ENCODE measurements around the gene TUFT1. TPM values are rescaled to one million over a fixed set of nuclear protein-coding genes. Genes with fewer than 3 reads are reported as not detected.
"Not testable (repeated sequence)": the region's sequence is repeated elsewhere in the genome, so short reads cannot be mapped to it uniquely, and the experiment has no call there.

The TUFT1 gene
- total RNA-seq, 1 experiment from 2014 or later: 2.6 TPM

DNA sequence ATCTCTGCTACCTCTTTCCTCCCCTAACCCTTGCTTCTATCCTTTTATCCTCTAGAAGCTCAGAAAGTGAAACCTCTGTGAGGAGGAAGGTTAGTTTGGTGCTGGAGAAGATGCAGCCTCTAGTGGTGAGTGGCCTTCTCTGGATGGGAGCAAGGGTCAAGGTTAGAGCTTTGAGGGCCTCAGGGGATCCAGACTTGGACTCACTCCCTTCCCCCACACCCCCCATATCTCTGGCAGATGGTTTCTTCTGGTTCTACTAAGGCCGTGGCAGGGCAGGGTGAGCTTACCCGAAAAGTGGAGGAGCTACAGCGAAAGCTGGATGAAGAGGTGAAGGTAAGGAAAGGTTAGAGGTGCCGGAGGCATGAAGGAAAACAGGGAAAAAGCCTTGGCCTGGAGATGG lies 19.8 kb upstream of the TUFT1 start:
- Histone ChIP-seq H3K27ac (ENCODE audit: low read depth, low read length, poor library complexity, severe bottlenecking) (no peak overlapping the region), H3K4me1 (ENCODE audit: insufficient read depth, low read length, poor library complexity, severe bottlenecking) (no peaks in the 10 kb centered on the region), H3K4me3 (ENCODE audit: low read depth, low read length, poor library complexity, severe bottlenecking) (no peak overlapping the region), H3K27me3 (replicated peaks; ENCODE audit: insufficient read depth, low read depth, low read length, poor library complexity) (no peaks in the 10 kb centered on the region), H3K36me3 (ENCODE audit: insufficient read depth, low read length, poor library complexity, severe bottlenecking) (no peaks in the 10 kb centered on the region), H3K9me3 (ENCODE audit: low read depth, low read length, poor library complexity, severe bottlenecking) (no peaks in the 10 kb centered on the region)
- no peak for TF ChIP-seq EZH2 (IDR thresholded peaks at IDR 0.05; ENCODE audit: borderline replicate concordance, low read depth, low read length, poor library complexity, severe bottlenecking)
- TF ChIP-seq, protein P1, sequence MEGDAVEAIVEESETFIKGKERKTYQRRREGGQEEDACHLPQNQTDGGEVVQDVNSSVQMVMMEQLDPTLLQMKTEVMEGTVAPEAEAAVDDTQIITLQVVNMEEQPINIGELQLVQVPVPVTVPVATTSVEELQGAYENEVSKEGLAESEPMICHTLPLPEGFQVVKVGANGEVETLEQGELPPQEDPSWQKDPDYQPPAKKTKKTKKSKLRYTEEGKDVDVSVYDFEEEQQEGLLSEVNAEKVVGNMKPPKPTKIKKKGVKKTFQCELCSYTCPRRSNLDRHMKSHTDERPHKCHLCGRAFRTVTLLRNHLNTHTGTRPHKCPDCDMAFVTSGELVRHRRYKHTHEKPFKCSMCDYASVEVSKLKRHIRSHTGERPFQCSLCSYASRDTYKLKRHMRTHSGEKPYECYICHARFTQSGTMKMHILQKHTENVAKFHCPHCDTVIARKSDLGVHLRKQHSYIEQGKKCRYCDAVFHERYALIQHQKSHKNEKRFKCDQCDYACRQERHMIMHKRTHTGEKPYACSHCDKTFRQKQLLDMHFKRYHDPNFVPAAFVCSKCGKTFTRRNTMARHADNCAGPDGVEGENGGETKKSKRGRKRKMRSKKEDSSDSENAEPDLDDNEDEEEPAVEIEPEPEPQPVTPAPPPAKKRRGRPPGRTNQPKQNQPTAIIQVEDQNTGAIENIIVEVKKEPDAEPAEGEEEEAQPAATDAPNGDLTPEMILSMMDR (conservative IDR thresholded peaks at IDR 0.05; ENCODE audit: low read depth, low read length): no peak
- CTCF ChIA-PET: no interaction called here
- POLR2A ChIA-PET (ENCODE audit: low non-redundant PET): no interaction called here
- DNase-seq (ENCODE audit: low spot score): no peak
- intact Hi-C loops (cut with micrococcal nuclease; ENCODE audit: unreplicated experiment): no loop called here
- no TSS peak for BruUV-seq (replicated peaks)

DNA sequence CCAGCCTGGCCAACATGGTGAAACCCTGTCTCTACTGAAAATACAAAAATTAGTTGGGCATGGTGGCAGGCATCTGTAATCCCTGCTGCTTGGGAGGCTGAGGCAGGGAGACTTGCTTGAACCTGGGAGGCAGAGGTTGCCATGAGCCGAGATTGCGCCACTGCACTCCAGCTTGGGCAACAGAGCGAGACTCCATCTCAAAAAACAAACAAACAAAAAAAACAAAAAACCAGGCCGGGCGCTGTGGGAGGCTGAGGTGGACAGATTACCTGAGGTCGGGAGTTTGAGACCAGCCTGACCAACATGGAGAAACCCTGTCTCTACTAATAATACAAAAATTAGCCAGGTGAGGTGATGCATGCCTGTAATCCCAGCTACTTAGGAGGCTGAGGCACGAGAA lies 17.7 kb upstream of the TUFT1 start:
- POLR2A ChIA-PET (ENCODE audit: low non-redundant PET); CTCF ChIA-PET; DNase-seq (ENCODE audit: low spot score); H3K27ac ChIP-seq (ENCODE audit: low read depth, low read length, poor library complexity, severe bottlenecking); intact Hi-C loops (cut with micrococcal nuclease; ENCODE audit: unreplicated experiment); H3K4me3 ChIP-seq (ENCODE audit: low read depth, low read length, poor library complexity, severe bottlenecking); H3K9me3 ChIP-seq (ENCODE audit: low read depth, low read length, poor library complexity, severe bottlenecking); H3K36me3 ChIP-seq (ENCODE audit: insufficient read depth, low read length, poor library complexity, severe bottlenecking); H3K27me3 ChIP-seq (replicated peaks; ENCODE audit: insufficient read depth, low read depth, low read length, poor library complexity); H3K4me1 ChIP-seq (ENCODE audit: insufficient read depth, low read length, poor library complexity, severe bottlenecking); BruUV-seq (replicated peaks): not testable (repeated sequence)

GRCh38 chr1:151523326-151523725 lies 16.8 kb upstream of the TUFT1 start:
- Histone ChIP-seq H3K9me3 (ENCODE audit: low read depth, low read length, poor library complexity, severe bottlenecking) (no peaks in the 10 kb centered on the region), H3K36me3 (ENCODE audit: insufficient read depth, low read length, poor library complexity, severe bottlenecking) (no peaks in the 10 kb centered on the region), H3K27ac (ENCODE audit: low read depth, low read length, poor library complexity, severe bottlenecking) (no peak overlapping the region), H3K4me1 (ENCODE audit: insufficient read depth, low read length, poor library complexity, severe bottlenecking) (no peaks in the 10 kb centered on the region), H3K4me3 (ENCODE audit: low read depth, low read length, poor library complexity, severe bottlenecking) (no peak overlapping the region), H3K27me3 (replicated peaks; ENCODE audit: insufficient read depth, low read depth, low read length, poor library complexity) (no peaks in the 10 kb centered on the region)
- intact Hi-C loops (cut with micrococcal nuclease; ENCODE audit: unreplicated experiment): no loop called here
- BruUV-seq (replicated peaks): no TSS peak
- DNase-seq (ENCODE audit: low spot score): no peak
- ChIA-PET CTCF (no interaction called here), POLR2A (ENCODE audit: low non-redundant PET) (no interaction called here)
- TF ChIP-seq, protein P1 (conservative IDR thresholded peaks at IDR 0.05; ENCODE audit: low read depth, low read length): no peak
- no peak for TF ChIP-seq EZH2 (IDR thresholded peaks at IDR 0.05; ENCODE audit: borderline replicate concordance, low read depth, low read length, poor library complexity, severe bottlenecking)

DNA sequence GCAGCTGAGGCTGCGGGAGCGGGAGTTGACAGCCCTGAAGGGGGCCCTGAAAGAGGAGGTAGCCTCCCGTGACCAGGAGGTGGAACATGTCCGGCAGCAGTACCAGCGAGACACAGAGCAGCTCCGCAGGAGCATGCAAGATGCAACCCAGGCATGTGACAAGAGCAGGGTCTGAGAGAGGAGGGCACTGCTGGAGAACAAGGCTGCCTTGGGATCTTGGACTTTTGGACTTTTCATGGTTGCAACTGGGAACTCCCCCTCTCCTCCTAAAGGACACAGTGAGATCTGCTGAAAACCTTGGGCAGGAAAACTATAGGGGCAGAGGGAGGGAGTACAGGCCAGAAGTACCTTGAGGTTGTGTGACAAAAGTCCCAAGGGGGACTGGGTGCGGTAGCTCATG lies 15.4 kb upstream of the TUFT1 start:
- ChIA-PET POLR2A (ENCODE audit: low non-redundant PET) (no interaction called here), CTCF (no interaction called here)
- H3K27ac ChIP-seq (ENCODE audit: low read depth, low read length, poor library complexity, severe bottlenecking): no peak overlapping the region
- H3K9me3 ChIP-seq (ENCODE audit: low read depth, low read length, poor library complexity, severe bottlenecking): no peaks in the 10 kb centered on the region
- H3K36me3 ChIP-seq (ENCODE audit: insufficient read depth, low read length, poor library complexity, severe bottlenecking): no peaks in the 10 kb centered on the region
- DNase-seq (ENCODE audit: low spot score): no peak
- H3K4me1 ChIP-seq (ENCODE audit: insufficient read depth, low read length, poor library complexity, severe bottlenecking): no peaks in the 10 kb centered on the region
- H3K27me3 ChIP-seq (replicated peaks; ENCODE audit: insufficient read depth, low read depth, low read length, poor library complexity): no peaks in the 10 kb centered on the region
- intact Hi-C loops (cut with micrococcal nuclease; ENCODE audit: unreplicated experiment): no loop called here
- BruUV-seq (replicated peaks): no TSS peak
- H3K4me3 ChIP-seq (ENCODE audit: low read depth, low read length, poor library complexity, severe bottlenecking): no peak overlapping the region
- TF ChIP-seq EZH2 (IDR thresholded peaks at IDR 0.05; ENCODE audit: borderline replicate concordance, low read depth, low read length, poor library complexity, severe bottlenecking): no peak
- TF ChIP-seq, protein P1 (conservative IDR thresholded peaks at IDR 0.05; ENCODE audit: low read depth, low read length): no peak

Measured in A673 (cell line).